SW480 (cell line): ENCODE results near the gene TMEM141.
"Not testable (repeated sequence)": the region's sequence is repeated elsewhere in the genome, so short reads cannot be mapped to it uniquely, and the experiment has no call there.

ENCODE experiments used
- DNase-seq: peaks from one replicate; pipeline ENCODE4 v3.0.0-alpha.2; 2016; ENCODE audit warnings: low spot score

TMEM141 gene

DNA sequence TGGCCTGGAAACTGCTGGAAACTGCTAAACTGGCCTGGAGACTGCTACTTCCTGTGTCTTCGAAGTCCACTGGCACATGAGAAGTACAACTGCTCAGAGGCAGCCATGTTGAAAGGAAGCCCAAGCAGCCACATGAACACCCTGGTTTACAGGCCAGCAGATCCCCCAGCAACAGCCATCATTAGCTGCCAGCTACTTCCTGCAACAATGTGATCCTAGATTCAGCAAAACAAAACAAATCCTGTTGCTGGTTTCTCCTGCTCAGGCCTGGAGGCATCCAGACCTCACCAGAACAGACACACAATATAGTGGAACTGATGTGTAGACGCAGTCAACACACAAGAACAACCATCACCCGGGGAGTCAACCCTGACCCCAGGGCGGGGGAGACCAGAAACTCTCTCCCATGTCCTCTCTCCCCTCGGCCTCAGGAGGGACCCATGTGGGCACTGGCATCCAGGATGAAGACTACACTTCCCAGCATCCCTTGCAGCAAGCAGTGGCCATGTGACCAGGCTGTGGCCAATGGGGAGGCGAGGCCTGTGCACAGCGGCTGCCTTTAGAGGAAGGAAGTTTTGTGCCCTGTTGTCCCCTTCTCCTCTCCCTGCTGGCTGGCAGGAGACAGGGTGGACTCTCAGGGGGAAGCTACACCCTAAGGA, 17.6 kb upstream of the TMEM141 start:
- peak; percentile 35 for DNase-seq

DNA sequence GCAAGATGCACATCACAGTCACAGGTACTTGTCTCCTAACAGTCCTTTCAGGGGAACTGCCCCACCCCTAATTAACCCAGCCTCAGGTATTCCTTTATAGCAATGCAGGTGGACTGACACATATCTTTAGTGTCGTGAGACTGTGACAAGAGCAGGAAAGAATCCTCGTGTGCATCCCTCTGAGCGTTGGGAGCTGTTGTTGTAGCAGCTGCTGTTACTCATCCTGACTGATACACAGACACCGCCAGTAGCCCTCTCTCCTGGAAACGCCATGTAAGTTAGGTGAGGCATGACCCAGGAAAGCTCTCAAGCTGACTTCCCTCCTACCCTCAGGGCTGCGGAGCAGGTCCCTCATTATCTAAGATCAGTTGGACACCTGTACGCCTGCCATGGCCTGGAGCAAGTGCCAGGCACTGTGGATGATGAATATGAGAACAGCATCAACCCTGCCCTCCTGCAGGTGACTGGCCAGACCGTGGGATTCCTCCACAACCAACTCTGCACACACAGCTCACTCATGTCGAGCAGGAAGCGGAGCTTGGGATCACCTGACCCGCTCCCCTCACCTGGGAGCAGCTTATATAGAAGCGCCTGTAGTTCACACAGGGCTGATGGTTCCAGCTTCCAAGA, 16.6 kb upstream of the TMEM141 start:
- no peak for DNase-seq

DNA sequence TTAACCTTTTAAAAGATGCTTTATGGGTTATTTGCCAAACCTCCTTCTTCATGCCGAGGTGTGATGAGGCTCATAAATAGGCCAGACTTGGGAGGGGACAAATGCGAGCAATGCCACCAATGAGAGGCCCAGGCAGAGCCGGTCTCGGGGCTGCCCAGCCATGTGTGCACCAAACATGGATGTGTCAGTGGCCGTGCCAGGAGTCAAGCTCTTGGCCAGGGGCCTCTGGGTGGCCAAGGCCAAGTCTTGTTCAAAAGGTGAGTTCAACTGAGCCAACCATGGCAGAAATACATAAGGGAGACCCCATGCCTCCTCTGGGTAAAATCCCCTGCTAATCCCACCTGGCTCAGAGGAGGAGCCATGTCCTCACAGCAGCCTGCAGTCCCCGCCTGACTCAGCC, 16.0 kb upstream of the TMEM141 start:
- no peak for DNase-seq

DNA sequence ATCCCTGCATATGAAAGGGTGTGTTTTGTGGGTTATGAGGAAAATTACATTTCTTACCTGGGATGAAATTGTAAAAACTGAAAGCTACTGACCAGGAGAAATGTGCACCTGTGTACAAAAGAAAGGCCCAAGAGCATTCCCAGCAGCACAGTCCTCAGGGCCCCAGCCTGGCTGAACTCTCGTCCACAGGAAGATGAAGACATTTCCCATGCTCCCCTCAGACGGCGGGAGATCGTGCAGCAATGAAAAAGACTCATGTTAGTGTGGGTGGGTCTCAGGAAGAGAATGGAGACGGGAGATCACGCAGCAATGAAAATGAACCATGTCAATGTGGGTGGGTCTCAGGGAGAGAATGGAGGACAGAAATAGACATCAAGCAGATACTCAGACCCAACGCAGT, 14.2 kb upstream of the TMEM141 start:
- DNase-seq, result no peak

DNA sequence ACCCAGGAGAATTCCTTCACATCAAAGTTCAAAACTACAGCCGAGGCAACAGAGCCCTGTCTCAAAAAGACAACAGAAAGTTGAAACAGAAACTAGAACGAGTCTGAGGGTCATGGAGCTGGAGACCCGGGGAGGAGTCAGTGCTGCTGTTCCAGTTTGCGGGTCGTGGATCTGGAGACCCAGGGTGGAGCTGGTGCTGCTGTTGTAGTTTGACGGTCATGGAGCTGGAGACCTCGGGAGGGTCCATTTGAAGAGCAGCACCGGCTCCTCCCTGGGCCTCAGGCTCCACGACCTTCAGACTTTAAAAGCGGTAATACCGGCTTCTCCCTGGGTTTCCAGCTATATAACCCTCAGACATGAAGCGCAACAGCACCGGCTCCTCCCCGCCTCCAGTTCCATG, 13.8 kb upstream of the TMEM141 start:
- DNase-seq, result no peak

DNA sequence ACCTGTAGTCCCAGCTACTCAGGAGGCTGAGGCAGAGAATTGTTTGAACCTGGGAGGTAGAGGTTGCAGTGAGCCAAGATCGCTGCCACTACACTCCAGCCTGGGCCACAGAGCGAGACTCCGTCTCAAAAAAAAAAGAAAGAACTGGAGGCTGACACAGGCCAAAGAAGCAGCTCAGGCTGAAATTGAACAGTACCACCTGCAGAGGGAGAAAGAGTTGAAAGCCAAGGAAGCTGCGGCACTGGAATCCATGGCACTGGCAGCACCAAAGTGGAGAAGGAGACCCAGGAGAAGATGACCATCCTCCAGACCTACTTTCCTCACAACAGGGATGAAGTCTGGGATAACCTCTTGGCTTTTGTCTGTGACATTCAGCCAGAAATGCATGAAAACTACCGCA, 11.3 kb upstream of the TMEM141 start:
- DNase-seq, result no peak

DNA sequence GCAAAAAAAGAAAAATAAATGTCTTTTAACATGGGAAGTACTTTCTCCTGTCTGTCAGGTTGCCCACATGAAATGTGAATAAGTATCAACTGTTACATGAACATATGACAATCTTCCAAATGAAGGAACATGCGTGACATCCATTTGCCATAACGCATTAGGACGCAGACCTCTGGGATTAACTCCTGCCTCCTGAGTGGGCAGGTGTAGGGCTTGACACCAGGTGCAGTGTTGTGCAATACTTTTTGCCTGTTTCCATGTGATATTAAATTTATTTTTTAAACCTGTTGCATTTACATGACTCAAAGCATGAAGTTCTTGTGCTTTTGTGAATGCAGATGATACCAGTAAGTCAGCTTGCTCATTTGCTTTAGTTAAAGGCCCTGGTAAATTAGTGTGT, 8.7 kb upstream of the TMEM141 start:
- DNase-seq, result no peak

DNA sequence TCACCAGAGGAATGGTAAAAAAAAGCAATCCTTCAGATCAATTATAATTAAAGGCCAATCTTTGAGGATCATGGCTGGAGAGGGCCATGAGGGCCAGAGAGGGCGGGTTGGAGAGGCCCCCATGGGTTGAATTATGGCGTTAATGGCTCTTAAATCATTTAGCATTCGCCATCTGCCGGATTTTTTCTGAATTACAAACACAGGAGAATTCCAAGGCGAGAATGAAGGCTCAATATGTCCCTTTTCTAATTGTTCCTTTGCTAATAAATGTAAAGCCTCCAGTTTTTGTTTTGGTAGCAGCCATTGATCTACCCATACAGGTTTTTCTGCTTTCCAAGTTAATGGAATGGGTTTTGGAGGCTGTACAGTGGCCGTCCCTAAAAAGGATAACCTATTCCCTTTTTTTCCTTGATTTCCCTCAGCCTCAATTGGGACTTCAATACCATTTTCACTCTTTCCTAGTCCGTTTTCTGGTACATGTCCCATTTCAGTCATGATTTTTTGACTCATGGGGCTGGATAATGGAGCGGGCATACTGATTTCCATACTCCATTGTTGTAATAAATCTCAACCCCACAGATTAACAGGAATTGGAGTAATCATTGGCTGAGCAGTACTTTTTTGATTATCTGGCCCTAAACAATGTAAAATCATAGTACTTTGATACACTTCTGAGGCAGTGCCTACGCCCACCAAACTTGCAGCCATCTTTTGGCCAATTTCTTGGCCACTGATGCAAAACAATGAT, 6.7 kb upstream of the TMEM141 start:
- no peak for DNase-seq

DNA sequence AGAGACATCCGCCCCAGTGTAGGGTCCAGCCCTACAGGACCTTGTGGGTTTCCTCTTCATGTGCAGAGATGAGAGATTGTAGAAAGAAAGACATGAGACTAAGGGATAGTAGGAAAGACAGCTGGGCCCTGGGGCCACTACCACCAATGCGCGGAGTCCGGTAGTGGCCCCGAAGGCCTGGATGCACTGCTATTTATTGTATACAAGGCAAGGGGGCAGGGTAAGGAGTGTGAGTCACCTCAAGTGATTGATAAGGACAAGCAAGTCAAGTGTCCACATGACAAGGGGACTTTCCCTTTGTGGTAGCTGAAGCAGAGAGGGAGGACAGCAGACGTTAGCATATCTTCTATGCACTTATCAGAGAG, 6.2 kb upstream of the TMEM141 start:
- no peak for DNase-seq

DNA sequence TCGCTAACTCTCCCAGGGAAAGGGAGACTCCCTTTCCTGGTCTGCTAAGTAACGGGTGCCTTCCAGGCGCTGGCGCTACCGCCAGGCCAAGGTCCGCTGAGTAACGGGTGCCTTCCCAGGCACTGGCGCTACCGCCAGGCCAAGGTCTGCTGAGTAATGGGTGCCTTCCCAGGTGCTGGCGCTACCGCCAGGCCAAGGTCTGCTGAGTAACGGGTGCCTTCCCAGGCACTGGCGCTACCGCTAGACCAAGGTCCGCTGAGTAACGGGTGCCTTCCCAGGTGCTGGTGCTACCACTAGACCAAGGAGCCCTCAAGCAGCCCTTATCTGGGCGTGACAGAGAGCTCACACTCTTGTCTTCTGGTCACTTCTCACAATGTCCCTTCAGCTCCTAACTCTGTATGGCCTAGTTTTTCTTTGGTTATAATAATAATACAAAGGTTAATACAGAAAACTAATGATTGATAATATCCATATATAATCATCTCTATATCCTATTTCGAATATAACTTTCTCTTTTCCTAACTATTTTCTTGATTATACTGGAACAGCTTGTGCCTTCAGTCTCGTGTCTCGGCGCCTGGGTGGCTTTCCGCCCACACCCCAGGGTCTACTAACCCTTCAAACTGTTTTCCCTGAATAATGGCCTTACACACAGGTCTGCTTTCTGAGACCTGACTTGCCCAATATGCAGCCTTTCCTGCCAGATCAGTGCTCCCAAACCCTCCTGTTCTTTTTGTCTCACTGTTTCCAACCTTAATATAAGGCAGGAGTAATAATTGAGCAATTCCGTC, 5.4 kb upstream of the TMEM141 start:
- DNase-seq, result not testable (repeated sequence)

DNA sequence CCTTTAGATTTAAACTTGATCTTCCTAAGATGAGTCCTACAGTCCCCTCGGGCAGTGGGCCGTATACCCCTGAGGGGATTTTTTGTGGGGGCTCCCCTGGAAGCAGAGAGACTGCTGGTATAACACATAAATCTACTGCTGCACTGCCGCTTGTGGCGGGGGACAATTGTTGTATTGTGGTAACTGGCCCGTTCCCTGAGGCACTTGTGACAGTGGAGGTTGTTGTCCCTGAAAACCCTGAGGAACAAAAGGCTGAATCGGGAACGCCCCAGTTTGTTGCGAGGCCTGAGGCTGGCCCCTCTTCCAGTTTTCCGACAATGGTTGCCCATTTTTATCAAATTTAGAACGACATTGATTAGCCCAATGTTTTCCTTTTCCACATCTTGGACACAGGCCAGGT, 4.7 kb upstream of the TMEM141 start:
- no peak for DNase-seq

DNA sequence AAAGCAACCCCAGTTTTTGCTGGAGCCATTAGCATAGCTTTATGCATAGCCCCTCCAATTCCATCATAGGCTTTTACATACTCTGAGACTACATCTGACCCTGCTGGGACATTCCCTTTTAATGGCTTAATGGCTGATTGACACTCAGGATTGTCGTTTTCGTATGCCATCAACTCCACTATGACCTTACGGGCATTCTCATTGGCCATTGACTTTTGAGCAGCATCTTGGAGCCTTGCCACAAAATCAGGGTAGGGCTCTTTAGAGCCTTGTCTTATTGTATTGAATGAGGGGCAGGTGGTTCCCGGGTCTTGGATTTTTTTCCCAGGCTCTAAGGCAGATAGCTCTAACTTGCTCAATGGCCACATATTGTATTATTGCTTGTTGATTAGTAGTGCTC, 4.2 kb upstream of the TMEM141 start:
- not testable (repeated sequence) for DNase-seq

DNA sequence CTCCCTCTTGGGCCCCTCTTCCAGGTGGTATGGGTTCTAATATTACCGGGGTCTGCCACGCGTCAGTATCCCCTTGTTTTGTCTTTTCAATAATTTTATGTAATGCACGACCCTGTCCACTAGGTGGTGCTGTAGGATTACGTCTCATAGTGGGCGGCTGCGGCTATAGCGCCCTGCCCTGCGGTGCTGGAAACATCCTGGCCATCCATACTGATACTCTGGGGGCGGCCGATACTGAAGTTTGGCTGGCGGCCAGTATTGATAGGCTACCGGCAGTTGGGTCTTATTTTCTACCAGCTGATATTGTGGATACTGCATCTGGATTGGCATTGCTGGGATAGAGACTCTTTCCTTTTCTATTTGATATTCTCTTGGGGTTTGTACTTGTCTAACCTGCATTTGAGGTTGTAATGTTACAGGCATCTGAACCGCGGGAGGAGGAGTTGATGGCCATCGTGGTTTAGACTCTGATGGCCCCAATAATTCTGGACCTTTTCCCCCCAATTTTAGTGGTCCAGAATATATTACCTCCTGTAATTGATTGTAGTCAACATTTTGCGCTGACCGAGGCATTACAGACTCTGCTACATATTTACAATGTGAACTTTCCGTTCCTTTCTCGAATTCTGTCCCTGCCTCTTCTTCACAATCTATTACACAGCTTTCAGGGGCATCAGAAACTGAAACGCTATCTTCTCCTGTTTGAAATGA, 3.3 kb upstream of the TMEM141 start:
- DNase-seq, result peak; percentile 63

DNA sequence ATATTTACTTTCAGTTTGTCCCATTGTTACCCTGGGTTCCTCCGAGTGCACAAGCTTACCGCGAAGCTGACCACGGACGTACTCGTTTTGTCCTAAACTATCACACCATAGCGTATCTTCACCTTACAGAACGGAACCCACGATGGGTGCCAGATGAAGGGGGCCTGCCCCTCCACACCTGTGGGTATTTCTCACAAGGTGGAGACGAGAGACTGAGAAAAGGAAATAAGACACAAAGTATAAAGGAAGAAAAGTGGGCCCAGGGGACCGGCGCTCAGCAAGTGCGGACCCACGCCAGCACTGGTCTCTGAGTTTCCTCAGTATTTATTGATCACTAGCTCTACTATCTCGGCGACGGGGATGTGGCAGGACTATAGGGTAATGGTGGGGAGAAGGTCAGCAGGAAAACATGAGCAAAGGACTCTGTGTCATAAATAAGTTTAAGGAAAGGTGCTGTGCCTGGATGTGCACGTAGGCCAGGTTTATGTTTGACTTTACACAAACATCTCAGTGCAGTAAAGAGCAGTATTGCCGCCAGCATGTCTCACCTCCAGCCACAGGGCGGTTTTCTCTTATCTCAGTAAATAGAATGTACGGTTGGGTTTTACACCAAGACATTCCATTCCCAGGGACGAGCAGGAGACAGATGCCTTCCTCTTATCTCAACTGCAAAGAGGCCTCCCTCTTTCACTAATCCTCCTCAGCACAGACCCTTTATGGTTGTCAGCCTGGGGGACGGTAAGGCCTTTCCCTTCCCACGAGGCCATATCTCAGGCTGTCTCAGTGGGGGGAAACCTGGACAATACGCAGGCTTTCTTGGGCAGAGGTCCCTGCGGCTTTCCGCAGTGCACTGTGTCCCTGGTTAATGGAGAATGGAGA, 2.3 kb upstream of the TMEM141 start:
- DNase-seq, result not testable (repeated sequence)

DNA sequence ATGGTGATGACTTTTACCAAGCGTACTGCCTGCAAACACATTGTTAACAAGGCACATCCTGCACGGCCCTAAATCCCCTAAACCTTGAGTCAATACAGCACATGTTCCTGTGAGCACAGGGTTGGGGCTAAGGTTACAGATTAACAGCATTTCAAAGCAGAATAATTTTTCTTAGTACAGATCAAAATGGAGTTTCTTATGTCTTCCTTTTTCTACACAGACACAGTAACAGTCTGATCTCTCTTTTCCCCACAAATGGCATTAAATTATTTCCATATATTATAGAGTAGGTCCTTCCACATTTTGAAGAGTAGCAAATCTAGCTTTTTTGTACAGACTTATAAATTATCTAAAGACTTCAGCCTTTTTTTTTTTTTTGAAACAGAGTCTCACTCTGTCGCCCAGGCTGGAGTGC, 1.6 kb upstream of the TMEM141 start:
- DNase-seq, result no peak

DNA sequence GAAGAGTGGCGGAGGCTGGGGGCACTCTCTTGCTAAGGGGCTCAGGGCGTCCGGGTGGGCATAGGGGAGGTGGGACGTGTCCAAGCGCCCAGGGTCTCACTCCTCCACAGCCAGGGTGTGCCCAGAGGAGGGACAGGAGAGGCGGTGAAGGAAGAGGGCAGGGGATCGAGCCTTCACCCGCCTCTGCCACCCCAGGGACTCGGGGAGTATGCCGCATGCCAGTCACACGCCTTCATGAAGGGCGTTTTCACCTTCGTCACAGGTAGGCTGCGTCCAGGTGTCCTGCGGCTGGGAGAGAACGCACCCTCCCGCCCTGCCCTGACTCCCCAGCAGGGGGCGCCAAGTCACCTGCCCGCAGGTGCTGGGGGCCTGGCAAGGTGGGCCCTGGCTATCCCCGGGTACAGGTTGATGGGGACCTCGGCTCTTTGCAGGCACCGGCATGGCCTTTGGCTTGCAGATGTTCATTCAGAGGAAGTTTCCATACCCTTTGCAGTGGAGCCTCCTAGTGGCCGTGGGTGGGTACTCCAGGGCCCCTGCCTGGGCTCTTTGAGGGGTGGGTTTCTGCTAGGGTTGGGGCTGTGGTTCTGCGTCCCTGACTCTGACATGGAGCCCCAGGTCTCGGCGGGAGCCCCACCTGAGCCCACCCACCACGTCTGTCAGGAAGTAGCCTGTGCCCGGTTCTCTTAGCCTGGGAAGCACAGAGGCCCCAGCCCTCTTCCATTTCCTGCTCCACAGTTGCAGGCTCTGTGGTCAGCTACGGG, 552 bp downstream of the TMEM141 start:
- peak; percentile 84 for DNase-seq

DNA sequence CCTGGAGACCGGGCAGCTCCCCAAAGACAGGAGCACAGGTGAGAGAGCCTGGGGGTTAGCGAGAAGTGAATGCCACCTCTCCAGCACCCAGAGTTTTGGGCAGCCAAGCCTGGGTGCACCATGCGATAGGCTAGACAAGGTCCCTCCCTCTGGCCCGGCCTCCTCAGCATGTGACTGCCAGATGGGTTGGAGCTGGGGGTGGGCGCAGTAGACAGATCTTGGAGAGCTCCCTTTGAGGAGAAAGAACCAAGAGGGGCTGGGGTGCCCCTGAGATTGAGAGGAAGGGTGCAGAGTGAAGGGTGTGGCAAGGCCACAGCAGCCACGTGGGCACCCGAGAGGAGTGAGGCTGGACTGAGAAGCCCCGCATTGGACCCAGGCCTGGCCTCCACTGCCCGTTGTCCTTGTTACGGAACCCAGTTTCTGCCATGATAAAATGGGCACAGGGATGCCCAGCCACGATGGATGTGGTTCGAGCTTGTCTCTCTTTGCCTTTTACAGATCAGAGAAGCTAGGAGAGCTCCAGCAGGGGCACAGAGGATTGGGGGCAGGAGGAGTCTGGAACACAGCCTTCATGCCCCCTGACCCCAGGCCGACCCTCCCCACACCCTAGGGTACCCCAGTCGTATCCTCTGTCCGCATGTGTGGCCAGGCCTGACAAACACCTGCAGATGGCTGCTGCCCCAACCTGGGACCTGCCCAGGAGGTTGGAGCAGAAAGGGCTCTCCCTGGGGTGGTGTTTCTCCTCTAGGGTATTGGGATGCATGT, 1.4 kb downstream of the TMEM141 start:
- DNase-seq, result no peak

DNA sequence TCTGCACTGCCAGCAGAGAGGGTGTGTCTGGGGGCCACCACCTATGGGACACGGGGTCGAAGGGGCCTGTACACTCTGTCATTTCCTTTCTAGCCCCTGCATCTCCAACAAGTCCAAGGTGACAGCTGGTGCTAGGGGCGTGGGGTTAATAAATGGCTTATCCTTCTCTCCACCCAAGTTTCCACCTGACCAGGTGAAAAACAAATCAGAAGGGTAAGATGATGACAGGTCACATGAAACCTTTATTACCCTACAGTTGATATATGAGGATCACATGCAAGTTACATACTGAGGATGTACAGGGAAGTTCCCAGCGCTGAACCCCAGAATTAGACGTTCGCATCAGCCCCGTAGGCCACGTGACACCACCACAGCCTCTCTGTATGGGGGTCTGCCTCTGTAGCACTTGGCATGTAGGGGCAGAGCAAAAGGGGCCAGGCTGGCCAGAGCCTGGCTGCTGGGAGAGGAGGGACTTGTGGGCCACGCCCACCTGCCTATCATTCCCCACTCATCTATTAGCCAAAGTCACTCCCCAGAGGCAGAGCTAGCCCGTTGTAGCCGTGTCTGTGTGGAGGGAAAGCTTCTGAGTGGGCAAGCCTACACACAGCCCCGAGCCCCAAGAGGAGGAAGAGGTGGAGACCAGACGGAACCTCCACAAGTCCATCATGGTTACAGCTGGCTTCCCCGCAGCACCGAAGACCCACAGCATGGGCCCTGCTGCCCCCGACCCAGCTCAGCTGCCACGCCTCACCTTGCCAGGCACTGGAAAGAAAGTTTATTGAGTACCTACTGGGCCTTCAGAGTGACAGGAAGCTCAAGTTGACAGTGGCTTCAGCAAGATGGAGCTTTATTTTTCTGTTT, 2.2 kb downstream of the TMEM141 start:
- DNase-seq, result no peak
